Activated gamma-delta T cell treated with anti-CD3 and anti-CD28 coated beads, Interleukin-2, amount 50 U/mL, for 16 hours (primary cell): ENCODE data around the gene SFXN4.

Experiments
- DNase-seq: peaks from one replicate; pipeline ENCODE4 v3.0.0-alpha.2; 2020; ENCODE audit warnings: low read depth

Gene SFXN4, protein sequence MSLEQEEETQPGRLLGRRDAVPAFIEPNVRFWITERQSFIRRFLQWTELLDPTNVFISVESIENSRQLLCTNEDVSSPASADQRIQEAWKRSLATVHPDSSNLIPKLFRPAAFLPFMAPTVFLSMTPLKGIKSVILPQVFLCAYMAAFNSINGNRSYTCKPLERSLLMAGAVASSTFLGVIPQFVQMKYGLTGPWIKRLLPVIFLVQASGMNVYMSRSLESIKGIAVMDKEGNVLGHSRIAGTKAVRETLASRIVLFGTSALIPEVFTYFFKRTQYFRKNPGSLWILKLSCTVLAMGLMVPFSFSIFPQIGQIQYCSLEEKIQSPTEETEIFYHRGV

DNA sequence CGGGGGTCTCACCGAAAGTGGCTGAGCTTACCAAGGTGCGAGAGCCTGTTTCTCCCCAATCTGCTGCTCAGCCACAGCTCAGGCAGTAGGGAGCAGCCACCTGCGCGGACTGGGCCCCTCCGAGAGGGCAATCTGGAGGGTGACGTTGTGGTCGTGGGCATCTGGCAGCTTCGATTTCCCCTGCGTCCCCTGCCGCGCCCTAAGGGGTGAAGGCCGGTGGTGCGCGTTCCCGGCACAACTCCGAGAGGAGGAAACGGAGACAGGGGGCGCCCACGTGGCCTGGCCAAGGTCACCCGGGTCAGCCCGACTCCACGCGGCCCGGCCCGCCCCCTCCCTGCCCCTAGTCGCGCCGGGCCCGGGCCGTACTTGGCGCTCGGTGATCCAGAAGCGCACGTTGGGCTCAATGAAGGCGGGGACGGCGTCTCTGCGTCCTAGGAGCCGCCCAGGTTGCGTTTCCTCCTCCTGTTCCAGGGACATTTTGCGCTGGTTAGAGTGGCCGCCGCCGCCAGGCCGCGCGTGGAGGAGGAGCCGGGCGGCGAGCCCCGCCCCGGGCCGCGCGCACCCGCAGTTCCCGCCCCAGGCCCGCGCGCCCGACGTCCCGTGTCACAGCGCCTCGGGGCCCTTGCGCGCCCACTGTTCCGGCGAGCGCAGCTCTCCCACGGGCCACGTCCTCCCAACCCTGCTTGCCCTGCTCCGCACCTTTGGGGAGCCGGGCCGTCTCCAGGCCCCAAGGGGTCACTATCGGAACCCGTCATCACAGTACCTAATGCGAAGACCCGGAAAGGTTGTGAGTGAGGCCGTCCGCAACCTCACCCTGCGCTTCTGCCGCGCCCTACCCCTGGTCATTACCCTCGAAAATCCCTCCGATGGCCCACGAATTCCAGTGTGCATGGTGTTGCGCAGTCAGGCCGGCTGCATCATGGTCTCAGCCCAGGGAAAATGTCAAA lies at the start of gene SFXN4:
SFXN4 (minus strand) TSS at position 544 of the 947 bp plus-strand sequence; CDS start at position 477, 67 bp downstream.
- peak; percentile 60 for DNase-seq

DNA sequence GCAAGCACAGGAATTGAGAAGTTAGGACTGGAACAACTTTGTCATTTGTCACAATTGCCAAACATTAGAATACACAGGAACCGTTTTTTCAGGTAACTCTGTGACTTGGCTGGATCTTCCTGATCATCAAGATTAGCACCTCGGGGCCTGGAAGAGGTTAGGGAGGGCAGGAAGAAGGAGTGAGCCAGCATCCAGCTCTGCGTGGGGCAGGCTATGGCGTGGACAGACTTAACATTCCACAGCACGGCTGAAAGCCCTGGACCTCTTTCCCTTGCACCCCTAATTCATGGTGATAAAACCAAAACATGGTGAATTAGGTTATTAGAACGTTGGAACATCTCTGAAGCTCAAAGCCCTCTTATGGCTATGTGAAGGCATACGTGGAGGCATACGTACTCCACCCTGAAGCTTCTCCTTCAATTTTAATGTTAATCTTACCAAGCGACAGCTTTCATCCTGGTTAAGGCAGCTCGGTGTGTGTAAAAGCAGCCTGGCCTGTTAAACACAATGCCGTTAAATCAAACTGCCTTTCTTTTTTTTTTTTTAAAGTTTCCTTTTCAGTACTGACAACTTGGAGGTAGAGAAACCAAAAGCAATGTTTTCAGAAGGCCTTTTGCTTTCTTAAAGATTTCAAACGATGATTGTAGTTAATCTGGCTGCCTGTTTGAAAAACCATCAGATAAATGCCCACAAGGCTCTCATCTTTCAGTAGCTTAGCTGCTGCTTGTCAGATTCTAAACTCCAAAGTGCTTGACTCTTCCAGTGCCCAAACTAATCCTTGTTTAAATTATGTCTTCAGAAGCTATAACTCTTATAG lies 46.3 kb upstream of the SFXN4 start:
- DNase-seq: no peak

DNA sequence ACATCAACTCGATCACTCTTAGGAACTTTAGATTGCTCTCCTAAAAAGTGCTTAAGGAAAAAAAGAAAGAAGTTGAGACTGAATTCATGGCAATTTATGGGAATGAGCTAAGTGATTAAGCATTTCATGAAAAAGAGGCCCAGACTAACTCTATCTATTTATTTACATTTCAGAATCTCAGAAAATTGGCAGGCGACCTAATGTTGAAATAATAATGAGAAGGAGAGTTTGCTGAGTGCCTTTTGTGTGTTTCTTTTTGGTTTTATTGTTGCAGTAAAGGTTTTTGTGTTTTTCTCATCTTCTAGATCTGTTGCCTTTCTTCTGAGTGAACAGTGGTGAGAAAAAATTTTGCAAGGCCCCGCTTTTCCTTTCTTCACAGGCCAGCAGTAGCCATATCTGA lies 45.7 kb upstream of the SFXN4 start:
- no peak for DNase-seq

DNA sequence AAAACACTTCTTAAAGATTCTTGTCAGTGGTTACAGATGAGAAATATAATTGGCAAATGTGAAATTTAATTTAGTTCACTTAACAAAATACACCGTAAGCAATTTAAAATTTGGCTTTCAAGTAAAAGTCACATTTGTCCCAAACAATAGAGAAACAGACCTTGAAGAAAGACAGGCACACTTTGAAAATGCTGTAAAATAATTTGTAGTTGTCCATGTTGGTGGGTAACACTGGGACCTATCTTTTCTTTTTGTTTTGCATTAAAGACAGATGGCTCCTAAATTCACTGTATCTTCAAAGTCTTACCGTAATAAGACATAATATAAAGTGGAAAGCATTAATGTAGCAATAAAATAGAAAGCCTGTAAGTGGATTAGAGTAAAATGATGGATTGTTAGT lies 45.1 kb upstream of the SFXN4 start:
- no peak for DNase-seq

DNA sequence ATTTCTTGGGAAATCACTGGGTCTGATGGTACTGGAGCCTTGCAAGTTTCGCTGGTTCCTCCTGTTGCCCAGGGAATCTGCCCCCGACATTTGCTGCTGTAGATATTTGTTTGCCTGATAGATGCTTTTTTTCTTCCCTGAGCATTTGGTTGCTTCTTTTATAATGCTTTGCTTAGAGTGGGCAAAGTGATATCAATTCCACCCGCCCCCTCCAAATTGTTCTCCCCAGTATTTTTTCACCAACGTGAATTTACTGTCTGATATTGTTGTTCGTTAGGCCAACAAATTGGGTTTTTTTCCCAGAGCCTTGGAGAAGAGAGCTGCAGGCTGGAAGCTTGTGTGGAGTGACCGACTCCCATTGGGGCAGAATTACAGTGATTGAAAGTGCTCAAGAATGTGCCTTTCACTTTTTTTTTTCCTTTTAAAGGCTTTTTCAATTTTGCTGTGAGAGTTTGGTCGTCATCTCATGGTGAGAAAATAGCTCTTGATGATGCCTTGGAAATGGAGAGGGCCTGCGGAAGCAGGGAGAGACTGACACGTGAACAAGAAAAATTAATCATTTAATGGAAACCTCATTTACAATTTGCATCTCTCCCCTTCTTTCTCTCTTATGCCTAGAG lies 44.3 kb upstream of the SFXN4 start:
- no peak for DNase-seq

DNA sequence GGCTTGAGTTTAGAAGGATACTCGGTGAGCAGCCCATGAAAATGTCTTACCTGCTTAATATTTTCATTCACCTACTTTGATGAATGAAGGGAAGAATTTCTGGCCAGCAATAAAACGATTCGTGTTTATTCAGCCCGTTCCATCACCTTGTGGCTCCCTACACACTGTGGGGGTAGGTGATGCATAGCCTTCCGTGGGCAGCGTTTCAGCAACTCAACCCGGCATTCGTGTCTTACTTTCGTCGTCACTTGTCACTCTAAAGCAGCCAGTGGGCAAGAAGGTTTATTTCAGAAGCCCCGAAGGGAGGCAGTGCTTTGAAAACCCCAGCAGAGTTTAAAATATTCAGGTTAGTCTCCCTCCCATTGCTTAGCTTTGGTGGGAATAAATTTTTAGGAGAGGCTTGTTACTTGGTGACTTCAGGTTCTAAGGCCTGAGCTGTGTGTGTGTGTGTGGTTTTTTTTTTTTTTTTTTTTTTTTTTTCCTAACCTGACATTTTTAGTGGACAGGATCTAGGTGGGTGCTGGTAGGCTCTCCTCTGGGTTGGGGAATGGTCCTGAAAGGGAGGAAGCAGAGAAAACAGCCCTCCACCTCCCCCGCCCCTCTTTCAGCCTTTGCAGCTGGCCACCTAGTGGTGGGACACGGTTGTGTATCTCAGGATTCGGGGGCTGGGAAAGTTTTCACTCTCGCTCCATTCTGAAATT lies 43.7 kb upstream of the SFXN4 start:
- peak; percentile 35 for DNase-seq

DNA sequence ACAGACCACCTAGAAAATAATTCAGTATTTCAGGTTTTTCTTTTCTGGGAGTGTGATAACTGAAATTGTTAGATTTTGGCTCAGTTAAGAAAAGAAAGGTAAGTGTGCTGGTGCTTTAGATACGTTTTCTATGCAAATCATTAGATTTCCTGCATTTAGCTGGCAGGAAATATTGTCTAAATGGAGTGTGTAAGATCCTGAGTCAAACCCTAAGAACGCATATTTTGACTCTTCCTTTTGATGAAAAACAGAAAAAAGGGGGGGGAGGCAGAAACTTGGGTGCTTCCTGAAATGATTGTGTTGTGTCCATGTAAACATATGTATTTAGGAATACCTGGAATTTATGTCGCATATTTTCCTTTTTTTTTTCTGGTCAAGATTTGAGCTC lies 43.0 kb upstream of the SFXN4 start:
- no peak for DNase-seq

DNA sequence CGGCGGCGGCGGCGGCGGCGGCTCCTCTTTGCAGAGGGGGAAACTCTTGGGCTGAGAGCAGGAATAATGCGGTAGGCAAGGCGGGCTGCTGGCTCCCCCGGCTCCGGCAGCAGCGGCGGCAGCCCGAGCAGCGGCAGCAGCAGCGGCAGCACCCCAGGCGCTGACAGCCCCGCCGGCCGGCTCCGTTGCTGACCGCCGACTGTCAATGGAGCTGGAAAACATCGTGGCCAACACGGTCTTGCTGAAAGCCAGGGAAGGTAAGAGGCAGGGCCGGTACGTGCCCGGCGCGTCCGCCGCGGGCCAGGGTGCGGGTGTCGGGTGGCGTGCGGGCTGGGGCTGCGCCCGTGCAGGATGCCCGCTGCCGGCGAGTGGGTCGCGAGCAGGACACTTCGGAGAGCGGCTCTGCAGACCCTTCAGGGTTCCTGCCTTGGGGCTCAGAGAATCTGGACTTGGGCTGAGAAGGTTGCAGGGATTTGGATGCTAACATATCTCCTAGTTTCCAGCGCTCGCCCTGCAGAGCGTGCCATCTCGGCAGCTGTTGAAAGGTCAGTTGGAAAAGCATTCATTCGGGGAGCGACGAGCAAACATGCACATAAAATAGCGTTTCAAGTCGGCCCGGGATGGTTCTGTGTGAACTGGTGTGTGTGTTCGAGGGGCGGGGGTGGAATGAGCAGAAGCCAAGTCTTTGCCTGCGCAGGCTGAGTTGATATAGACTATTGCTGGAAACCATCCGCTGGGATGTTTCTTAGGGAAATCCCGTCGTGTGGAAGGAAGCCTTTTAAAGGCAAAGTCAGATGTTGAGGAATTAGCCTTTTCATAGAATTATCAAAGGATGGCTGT lies 42.4 kb upstream of the SFXN4 start:
- no peak for DNase-seq

DNA sequence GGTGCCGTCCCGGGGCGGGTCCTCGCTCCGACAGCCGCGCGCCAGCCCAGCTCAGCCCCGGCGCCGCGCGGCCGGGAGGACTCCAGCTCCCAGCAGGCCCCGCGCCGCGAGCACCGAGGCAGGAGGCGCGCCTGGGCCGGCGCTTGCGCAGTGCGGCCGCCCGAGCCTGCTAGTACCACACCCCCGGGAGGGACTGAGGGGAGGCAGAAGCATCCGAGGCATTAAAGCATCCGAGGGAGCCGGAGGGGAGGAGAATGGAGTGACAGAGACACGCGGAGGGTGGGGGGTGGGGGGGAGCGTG lies 41.8 kb upstream of the SFXN4 start, which contains the start of gene GRK5:
GRK5 (plus strand) TSS at position 206 of the 301 bp plus-strand sequence. CDS start 347 bp downstream, outside the sequence.
- peak; percentile 88 for DNase-seq

DNA sequence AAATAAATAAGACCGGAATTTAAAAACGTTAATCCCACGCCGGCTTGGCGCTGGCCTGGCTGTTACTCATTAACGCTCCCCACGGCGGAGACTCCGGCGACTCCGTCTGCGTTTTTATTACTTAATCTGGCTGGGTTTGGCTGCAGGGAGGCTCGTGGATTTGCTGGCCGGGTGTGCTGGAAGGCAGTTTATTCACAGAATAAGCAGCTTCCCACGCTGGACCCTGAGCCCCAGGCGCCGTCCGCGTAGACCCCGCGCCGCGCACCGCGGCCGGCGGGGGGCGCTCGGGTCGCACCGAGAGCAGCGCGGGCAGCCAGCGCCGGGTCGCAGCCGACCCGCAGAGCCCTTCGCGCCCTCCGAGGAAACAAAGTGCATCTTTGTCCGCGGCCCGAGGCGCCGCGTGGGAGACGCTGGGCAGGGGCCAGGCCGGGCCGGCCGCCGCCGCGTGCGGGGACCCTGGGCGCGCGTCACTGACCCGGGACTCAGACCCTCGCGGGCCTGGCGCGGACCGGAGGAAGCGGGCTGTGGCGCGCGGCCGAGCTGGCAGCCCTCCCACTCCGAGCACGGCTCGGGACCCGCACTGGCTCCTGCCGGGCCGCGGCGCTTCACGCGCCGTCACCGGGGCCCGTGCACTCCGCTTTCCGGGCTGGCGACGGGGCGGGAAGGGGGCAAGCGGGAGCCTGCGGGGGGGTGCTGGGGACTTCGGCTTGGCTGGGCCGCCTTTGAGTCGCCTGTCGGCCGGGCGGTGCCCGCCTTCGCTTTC lies 41.3 kb upstream of the SFXN4 start:
- DNase-seq: peak; percentile 55

DNA sequence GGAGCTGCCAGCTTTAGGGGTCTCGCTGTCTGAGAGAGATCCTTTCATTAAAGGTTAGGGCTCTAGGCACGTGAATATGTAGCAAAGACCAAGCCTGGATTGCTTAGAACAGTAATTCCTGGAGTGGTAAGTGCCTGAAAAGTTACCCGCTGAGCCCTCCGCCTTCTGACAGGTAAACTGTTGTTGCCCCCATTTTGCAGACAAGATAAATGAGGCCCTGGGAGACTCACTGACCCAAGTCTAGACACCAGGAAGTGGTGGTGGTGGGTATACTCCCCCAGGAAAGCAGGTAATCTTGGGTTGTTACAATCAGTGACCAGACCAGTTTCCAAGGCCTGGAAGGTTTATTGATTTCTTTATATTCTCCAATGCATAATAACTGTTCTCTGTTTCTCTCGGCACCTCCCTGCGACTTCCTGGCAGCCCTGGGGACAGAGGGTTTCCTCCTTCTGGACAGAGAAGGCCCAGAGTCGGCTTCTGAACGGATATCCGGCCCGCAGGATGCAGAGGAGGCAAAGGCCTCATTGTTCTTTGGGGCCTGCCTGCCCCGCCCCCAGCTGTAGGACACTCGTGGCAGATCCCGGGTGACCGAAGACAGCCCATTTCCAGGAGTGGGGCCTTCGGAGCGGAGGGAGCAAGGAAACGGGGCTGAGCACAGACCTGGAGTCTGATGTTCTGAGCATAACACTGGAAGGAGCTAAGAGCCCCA lies 40.5 kb upstream of the SFXN4 start:
- no peak for DNase-seq

DNA sequence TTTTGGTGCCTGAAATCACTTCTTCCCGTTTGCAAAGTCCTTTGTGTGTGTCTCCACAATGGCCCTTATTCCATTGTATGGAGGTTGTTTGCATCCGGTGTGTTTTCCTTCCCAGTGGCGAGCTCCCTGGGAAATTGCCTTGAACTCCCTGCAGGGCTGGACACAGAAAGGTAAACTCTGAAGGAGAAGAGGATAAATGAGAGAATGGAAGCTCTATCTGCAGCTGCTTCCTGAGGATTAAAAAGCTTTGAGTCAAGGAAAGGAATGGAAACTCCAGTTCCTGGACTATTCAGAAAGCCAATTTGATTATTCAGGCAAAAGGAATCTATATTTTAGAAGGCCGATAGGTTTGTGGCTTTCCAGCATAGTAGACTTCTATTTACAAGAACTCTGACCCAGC lies 37.5 kb upstream of the SFXN4 start:
- DNase-seq: no peak

DNA sequence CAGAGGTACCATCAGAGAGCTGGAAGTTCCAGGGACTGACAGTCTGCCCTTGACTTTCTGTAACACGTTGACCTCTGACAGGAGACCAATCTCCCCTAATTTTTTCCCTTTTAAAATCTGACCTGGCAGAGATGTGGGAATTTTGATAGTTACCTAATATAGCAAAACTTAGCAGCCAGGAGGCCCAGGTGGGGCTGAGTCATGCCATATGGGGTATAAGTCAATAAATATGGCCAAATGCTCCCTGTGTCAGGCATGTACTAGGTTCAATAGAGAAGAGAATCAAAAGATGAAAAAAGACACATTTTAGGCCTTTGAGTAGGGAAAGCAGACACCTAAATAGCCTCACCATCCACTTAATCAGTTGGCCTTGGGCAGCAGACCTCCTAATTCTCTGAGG lies 35.7 kb upstream of the SFXN4 start:
- DNase-seq: no peak

DNA sequence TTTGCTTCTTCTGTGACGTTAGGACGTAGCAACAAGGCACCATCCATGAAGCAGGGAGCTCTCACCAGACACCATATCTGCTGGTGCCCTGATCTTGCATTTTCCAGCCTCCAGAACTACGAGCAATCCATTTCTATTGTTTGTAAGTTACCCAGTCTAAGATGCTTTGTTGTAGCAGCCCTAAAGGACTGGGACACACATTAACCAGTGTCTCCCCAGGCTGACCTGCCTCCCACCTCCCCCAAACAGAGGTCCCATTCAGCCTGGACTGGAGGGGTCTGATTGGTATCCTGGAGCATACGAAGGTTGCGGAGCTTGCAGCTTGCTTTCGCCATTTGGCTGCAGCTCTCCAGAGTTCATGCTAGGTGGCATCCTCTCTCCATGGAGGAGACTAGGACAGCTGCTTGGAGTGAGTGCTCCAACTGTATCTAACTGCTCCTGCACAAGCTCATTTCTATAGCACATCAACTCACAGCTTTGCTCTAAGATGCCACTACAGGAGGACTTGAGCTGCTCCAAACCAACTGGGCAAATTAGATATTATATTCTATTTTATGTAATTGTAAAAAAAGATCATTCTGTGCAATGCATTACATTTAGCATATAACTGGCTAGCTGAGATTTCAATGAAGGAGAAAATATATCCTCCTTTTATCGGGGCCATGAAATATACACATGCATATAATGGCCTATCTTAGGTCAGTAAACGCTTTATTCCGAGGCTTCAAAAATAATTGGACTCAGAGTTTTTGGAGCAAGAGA lies 33.9 kb upstream of the SFXN4 start:
- DNase-seq: no peak

DNA sequence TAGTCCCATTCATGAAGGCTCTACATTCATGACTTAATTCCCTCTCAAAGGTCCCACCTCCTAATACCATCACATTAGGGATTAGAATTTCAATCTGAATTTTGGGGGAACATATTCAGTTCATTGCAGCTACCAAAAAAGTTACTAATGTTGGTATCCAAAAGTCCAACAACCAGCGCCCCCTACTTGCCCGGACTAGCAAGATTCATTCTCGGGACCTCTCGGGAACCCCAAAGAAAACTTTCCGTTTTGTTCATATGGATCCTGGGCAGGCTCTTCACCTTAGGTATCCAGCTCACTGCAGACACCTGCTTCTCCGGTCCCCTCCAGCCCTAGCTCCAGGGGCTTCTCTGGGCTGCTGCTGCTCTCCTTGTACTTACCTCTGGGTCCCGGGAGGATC lies 32.9 kb upstream of the SFXN4 start:
- no peak for DNase-seq

DNA sequence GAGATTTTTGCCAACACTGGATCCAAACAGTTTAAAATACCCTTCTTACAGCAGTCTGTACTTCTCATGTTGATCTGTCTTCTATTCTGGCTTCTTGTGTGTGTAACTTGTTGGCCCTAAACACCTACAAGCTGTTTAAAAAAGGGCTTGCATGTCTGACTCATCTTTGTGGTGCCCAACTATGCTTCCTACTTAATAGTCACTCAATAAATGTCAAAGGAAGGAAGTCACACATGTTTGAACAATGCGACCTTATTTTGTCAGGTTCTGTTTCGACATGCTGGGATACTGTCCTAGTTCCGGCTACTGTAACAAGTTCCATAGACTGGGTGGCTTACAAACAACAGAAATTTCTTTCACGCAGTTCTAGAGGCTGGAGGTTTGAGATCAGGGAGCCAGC lies 32.4 kb upstream of the SFXN4 start:
- no peak for DNase-seq

DNA sequence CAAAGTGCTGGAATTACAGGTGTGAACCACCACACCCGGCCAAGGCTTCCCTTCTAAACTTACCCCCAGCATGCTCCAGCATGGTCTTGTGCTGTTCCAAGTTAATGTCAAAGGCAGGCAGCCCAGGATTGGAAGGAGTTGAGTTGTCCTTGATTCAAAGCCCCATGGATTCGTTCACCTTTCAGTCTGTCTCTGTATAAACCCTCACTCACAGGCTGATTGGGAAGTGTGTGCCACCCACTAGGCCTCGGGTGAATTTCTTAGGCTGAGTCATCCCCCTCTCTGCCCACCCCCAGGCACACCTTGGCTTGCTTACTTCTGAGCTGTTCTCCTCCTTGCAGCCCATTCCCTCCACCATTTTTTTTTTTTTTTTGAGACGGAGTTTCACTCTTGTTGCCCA lies 26.4 kb upstream of the SFXN4 start:
- DNase-seq: no peak
